ENCODE data around the gene RNF169. TPM values are rescaled to one million over a fixed set of nuclear protein-coding genes. Genes with fewer than 3 reads are reported as not detected.

RNF169 gene
- total and polyA plus RNA-seq, 4 donors, result 4.4 to 34.8 (median 12.7) TPM

GRCh38 chr11:74818283-74818946 is 69.8 kb downstream of the RNF169 start:
- peak overlapping the region in 1 of 2 donors; percentile 47 for H3K27ac ChIP-seq (ENCODE audit: low read depth in 1 of 2, low read length in 1 of 2)

GRCh38 chr11:74819400-74819799 is 70.8 kb downstream of the RNF169 start:
- Histone ChIP-seq H3K27me3 (ENCODE audit: control insufficient read depth in 3 of 3, insufficient read depth in 3 of 3, low read length in 2 of 3) (no peaks in the 10 kb centered on the region), H3K27ac (ENCODE audit: low read depth in 1 of 2, low read length in 1 of 2) (no peak overlapping the region), H3K36me3 (ENCODE audit: control insufficient read depth in 4 of 4, insufficient read depth in 4 of 4, low read length in 4 of 4) (peaks cover 5 to 29% (median 17%) of the 10 kb centered on the region in 4 donors), H3K9ac (ENCODE audit: insufficient read depth in 1 of 2, low read length in 2 of 2) (no peak overlapping the region), H3K4me1 (ENCODE audit: control insufficient read depth in 5 of 5, insufficient read depth in 5 of 5, low read length in 5 of 5) (peaks cover 0 to 34% (median 10%) of the 10 kb centered on the region in 5 donors), H3K9me3 (ENCODE audit: control insufficient read depth in 4 of 4, insufficient read depth in 3 of 4, low read length in 3 of 4) (peaks cover 0 to 4% (median under 1%) of the 10 kb centered on the region in 4 donors), H3K4me3 (no peak overlapping the region)
- no peak for TF ChIP-seq CTCF (IDR thresholded peaks at IDR 0.05; ENCODE audit: control extremely low read depth, extremely low read depth)
- no peak for DNase-seq
- 92 to 98% methylated on average over 1 of the region's 1 CpG for WGBS, 2 donors
- ATAC-seq (ENCODE audit: insufficient read depth, low FRiP score), result no peak

More at GRCh38 chr11:74818283-74818946, 69.8 kb downstream of the RNF169 start:
- 79% methylated on average over 3 of the region's 3 CpGs for WGBS, 2 donors
- Histone ChIP-seq H3K27me3 (ENCODE audit: control insufficient read depth in 3 of 3, insufficient read depth in 3 of 3, low read length in 2 of 3) (no peaks in the 10 kb centered on the region), H3K9ac (ENCODE audit: insufficient read depth in 1 of 2, low read length in 2 of 2) (no peak overlapping the region), H3K36me3 (ENCODE audit: control insufficient read depth in 4 of 4, insufficient read depth in 4 of 4, low read length in 4 of 4) (peaks cover 5 to 21% (median 13%) of the 10 kb centered on the region in 4 donors), H3K4me1 (ENCODE audit: control insufficient read depth in 5 of 5, insufficient read depth in 5 of 5, low read length in 5 of 5) (peaks cover 0 to 34% (median 10%) of the 10 kb centered on the region in 5 donors), H3K9me3 (ENCODE audit: control insufficient read depth in 4 of 4, insufficient read depth in 3 of 4, low read length in 3 of 4) (no peaks in the 10 kb centered on the region), H3K4me3 (no peak overlapping the region)
- TF ChIP-seq CTCF (IDR thresholded peaks at IDR 0.05; ENCODE audit: control extremely low read depth, extremely low read depth), result no peak
- no peak for ATAC-seq (ENCODE audit: insufficient read depth, low FRiP score)
- no peak for DNase-seq

- no peak for DNase-seq
- WGBS, 2 donors, result 97 to 100% methylated on average over 1 of the region's 1 CpG
- H3K9me3 ChIP-seq (ENCODE audit: control insufficient read depth in 4 of 4, insufficient read depth in 3 of 4, low read length in 3 of 4), result peaks cover 0 to 9% (median 2%) of the 10 kb centered on the region in 4 donors
- ATAC-seq (ENCODE audit: insufficient read depth, low FRiP score), result peak; percentile 69
- no peak overlapping the region for H3K4me3 ChIP-seq
- no peak for TF ChIP-seq CTCF (IDR thresholded peaks at IDR 0.05; ENCODE audit: control extremely low read depth, extremely low read depth)
- H3K36me3 ChIP-seq (ENCODE audit: control insufficient read depth in 4 of 4, insufficient read depth in 4 of 4, low read length in 4 of 4), result peaks cover 5 to 38% (median 21%) of the 10 kb centered on the region in 4 donors
- H3K27ac ChIP-seq (ENCODE audit: low read depth in 1 of 2, low read length in 1 of 2), result peak overlapping the region in 1 of 2 donors; percentile 41
- no peaks in the 10 kb centered on the region for H3K27me3 ChIP-seq (ENCODE audit: control insufficient read depth in 3 of 3, insufficient read depth in 3 of 3, low read length in 2 of 3)
- peaks cover 0 to 34% (median 10%) of the 10 kb centered on the region in 5 donors for H3K4me1 ChIP-seq (ENCODE audit: control insufficient read depth in 5 of 5, insufficient read depth in 5 of 5, low read length in 5 of 5)
- no peak overlapping the region for H3K9ac ChIP-seq (ENCODE audit: insufficient read depth in 1 of 2, low read length in 2 of 2)
Measured at GRCh38 chr11:74820763-74821162, 72.1 kb downstream of the RNF169 start.
